H9 (cell line): Measurements from ENCODE around the gene SIX5. TPM values are rescaled to one million over a fixed set of nuclear protein-coding genes. Genes with fewer than 3 reads are reported as not detected.

ENCODE experiments used
- DNase-seq: peaks from one replicate; pipeline ENCODE4 v3.0.0-alpha.2; 2017
- H2AFZ ChIP-seq: one replicate; pipeline ENCODE4 v1.6.1; 2013; ENCODE audit warnings: mild to moderate bottlenecking, low read length, control low read depth, moderate library complexity
- H2AK5ac ChIP-seq: 2 replicates; pipeline ENCODE4 v1.6.1; 2013; ENCODE audit warnings: low read length, control low read depth, mixed read lengths; ENCODE audit not compliant: insufficient read length
- H2BK120ac ChIP-seq: one replicate; pipeline ENCODE4 v1.6.1; 2013; ENCODE audit warnings: low read depth, mild to moderate bottlenecking, low read length, control low read depth, inconsistent platforms; ENCODE audit not compliant: poor library complexity, severe bottlenecking
- H2BK12ac ChIP-seq: 2 replicates; pipeline ENCODE4 v1.6.1; 2013; ENCODE audit warnings: low read length, control low read depth, mixed read lengths, low read depth; ENCODE audit not compliant: insufficient read length
- H2BK15ac ChIP-seq: 2 replicates; pipeline ENCODE4 v1.6.1; 2013; ENCODE audit warnings: low read depth, low read length, control low read depth
- H2BK20ac ChIP-seq: one replicate; pipeline ENCODE4 v1.6.1; 2013; ENCODE audit warnings: low read depth, mild to moderate bottlenecking, low read length, control low read depth, inconsistent platforms; ENCODE audit not compliant: poor library complexity, severe bottlenecking
- H2BK5ac ChIP-seq: 2 replicates; pipeline ENCODE4 v1.6.1; 2013; ENCODE audit warnings: low read length, control low read depth, mixed read lengths; ENCODE audit not compliant: insufficient read length
- H3K14ac ChIP-seq: 2 replicates; pipeline ENCODE4 v1.6.1; 2013; ENCODE audit warnings: low read length, control low read depth; ENCODE audit not compliant: insufficient read depth
- H3K18ac ChIP-seq: 2 replicates; pipeline ENCODE4 v1.6.1; 2013; ENCODE audit warnings: low read depth, mild to moderate bottlenecking, mixed read lengths, low read length, control low read depth; ENCODE audit not compliant: insufficient read length
- H3K23ac ChIP-seq: 2 replicates; pipeline ENCODE4 v1.6.1; 2013; ENCODE audit warnings: low read length, control low read depth, mixed read lengths, low read depth; ENCODE audit not compliant: insufficient read length
- H3K23me2 ChIP-seq: 2 replicates; pipeline ENCODE4 v1.6.1; 2013; ENCODE audit warnings: low read depth, mild to moderate bottlenecking, mixed read lengths, low read length, control low read depth; ENCODE audit not compliant: insufficient read length, poor library complexity, severe bottlenecking
- H3K27ac ChIP-seq: 2 replicates; pipeline ENCODE4 v1.5.1; 2013; ENCODE audit warnings: low read length, control low read depth, mixed read lengths, low read depth; ENCODE audit not compliant: insufficient read length
- H3K27me3 ChIP-seq: 2 replicates; pipeline ENCODE4 v1.6.1; 2013; ENCODE audit warnings: low read length, control low read depth, inconsistent platforms; ENCODE audit not compliant: insufficient read depth
- H3K4ac ChIP-seq: 2 replicates; pipeline ENCODE4 v1.6.1; 2013; ENCODE audit warnings: low read depth, mild to moderate bottlenecking, control low read depth, inconsistent platforms, low read length, moderate library complexity
- H3K4me1 ChIP-seq: 2 replicates; pipeline ENCODE4 v1.6.1; 2013; ENCODE audit warnings: low read length, control low read depth, inconsistent platforms; ENCODE audit not compliant: insufficient read depth
- H3K4me2 ChIP-seq: 2 replicates; pipeline ENCODE4 v1.6.1; 2013; ENCODE audit warnings: low read length, control low read depth, mixed read lengths; ENCODE audit not compliant: insufficient read length, insufficient read depth
- H3K56ac ChIP-seq: 2 replicates; pipeline ENCODE4 v1.6.1; 2013; ENCODE audit warnings: low read depth, mild to moderate bottlenecking, mixed read lengths, low read length, control low read depth; ENCODE audit not compliant: insufficient read length
- H3K79me1 ChIP-seq: 2 replicates; pipeline ENCODE4 v1.6.1; 2013; ENCODE audit warnings: low read depth, mild to moderate bottlenecking, moderate library complexity, low read length, control low read depth, inconsistent platforms; ENCODE audit not compliant: insufficient read depth, poor library complexity, severe bottlenecking
- H3K79me2 ChIP-seq: 2 replicates; pipeline ENCODE4 v1.6.1; 2013; ENCODE audit warnings: low read length, control low read depth, inconsistent platforms; ENCODE audit not compliant: insufficient read depth
- H3K9ac ChIP-seq: 2 replicates; pipeline ENCODE4 v1.6.1; 2013; ENCODE audit warnings: low read length, control low read depth, mixed read lengths; ENCODE audit not compliant: insufficient read length; ENCODE audit errors: extremely low read depth
- H3K9me3 ChIP-seq: one replicate; pipeline ENCODE4 v1.6.1; 2013; ENCODE audit warnings: low read depth, low read length, inconsistent platforms; ENCODE audit not compliant: control insufficient read depth
- H3T11ph ChIP-seq: one replicate; pipeline ENCODE4 v1.6.1; 2013; ENCODE audit warnings: mild to moderate bottlenecking, low read length, control low read depth, inconsistent platforms
- H4K20me1 ChIP-seq: one replicate; pipeline ENCODE4 v1.6.1; 2013; ENCODE audit not compliant: control insufficient read depth, insufficient read length, insufficient read depth
- H4K5ac ChIP-seq: 2 replicates; pipeline ENCODE4 v1.6.1; 2013; ENCODE audit warnings: low read depth, mild to moderate bottlenecking, mixed read lengths, low read length, control low read depth; ENCODE audit not compliant: insufficient read length
- H4K8ac ChIP-seq: replicated peaks from 2 replicates; pipeline ENCODE4 v1.6.1; 2013; ENCODE audit warnings: low read length, control low read depth, mixed read lengths, low read depth; ENCODE audit not compliant: insufficient read length
- H4K91ac ChIP-seq: 2 replicates; pipeline ENCODE4 v1.6.1; 2013; ENCODE audit warnings: low read depth, mild to moderate bottlenecking, moderate library complexity, mixed read lengths, low read length, control low read depth; ENCODE audit not compliant: insufficient read length
- H3K27ac Mint-ChIP-seq, 3 experiments: 2 replicates in 2 of 3; 3 replicates in 1 of 3; pipeline ENCODE4 v1.8.0; 2020 to 2021; ENCODE audit warnings: mixed read lengths in 3 of 3, mild to moderate bottlenecking in 1 of 3, moderate library complexity in 1 of 3
- H3K27me3 Mint-ChIP-seq: 2 replicates; pipeline ENCODE4 v1.8.0; 2021; ENCODE audit warnings: low read depth, mild to moderate bottlenecking, moderate library complexity, mixed read lengths
- H3K36me3 Mint-ChIP-seq, 3 experiments: 2 replicates in 2 of 3; 3 replicates in 1 of 3; pipeline ENCODE4 v1.8.0; 2020 to 2021; ENCODE audit warnings: low read depth in 3 of 3, mixed read lengths in 3 of 3; ENCODE audit not compliant: insufficient read depth in 1 of 3
- H3K4me1 Mint-ChIP-seq, 2 experiments: 2 replicates each; pipeline ENCODE4 v1.8.0; 2020; ENCODE audit warnings: mixed read lengths in 2 of 2
- H3K4me3 Mint-ChIP-seq, 2 experiments: 2 replicates in 1 of 2; 3 replicates in 1 of 2; pipeline ENCODE4 v1.8.0; 2020 to 2021; ENCODE audit warnings: mild to moderate bottlenecking in 2 of 2, mixed read lengths in 2 of 2, moderate library complexity in 1 of 2
- H3K9me3 Mint-ChIP-seq, 2 experiments: 2 replicates in 1 of 2; 3 replicates in 1 of 2; pipeline ENCODE4 v1.8.0; 2020; ENCODE audit warnings: mild to moderate bottlenecking in 2 of 2, mixed read lengths in 2 of 2, moderate library complexity in 1 of 2
- WGBS: extraction: QIAGEN DNeasy Blood & Tissue Kit; methylation state at CpG from one replicate; pipeline ENCODE4 v1.1.7; 2013; ENCODE audit warnings: missing lambda C conversion rate, low lambda C conversion rate, mixed read lengths; ENCODE audit not compliant: insufficient read length; ENCODE audit errors: extremely low coverage; 5-methylcytosine and 5-hydroxymethylcytosine counted together
- total RNA-seq: library from RNA; stranded (reverse); gene quantifications from 2 replicates; pipeline ENCODE4 v1.2.1, GENCODE V29; 2021
- TF ChIP-seq, protein P1 (sequence below): fragments of 200-600 bp; sonication (generic); conservative IDR thresholded peaks from 3 replicates; pipeline ENCODE4 v1.8.0; 2021; ENCODE audit warnings: antibody characterized with exemption, mild to moderate bottlenecking

The SIX5 gene
- total RNA-seq, 1 experiment from 2014 or later: 41.7 TPM

GRCh38 chr19:45791744-45792469, 22.9 kb upstream of the SIX5 start:
- no peak for DNase-seq
- Histone ChIP-seq H2BK5ac (no peak overlapping the region), H4K91ac (no peak overlapping the region), H2BK12ac (no peak overlapping the region), H3K27ac (no peak overlapping the region), H3K9ac (peak overlapping the region; percentile 74), H2BK15ac (no peak overlapping the region), H2BK120ac (no peak overlapping the region), H4K5ac (no peak overlapping the region), H3K9me3 (no peaks in the 10 kb centered on the region), H3K14ac (peak overlapping the region; percentile 84), H4K20me1 (no peaks in the 10 kb centered on the region), H3K79me1 (peaks cover 8% of the 10 kb centered on the region), H2BK20ac (no peak overlapping the region), H3K4ac (no peak overlapping the region), H4K8ac (no peak overlapping the region), H2AK5ac (no peak overlapping the region), H3T11ph (no peak overlapping the region), H3K4me2 (peak overlapping the region; percentile 96), H3K27me3 (no peaks in the 10 kb centered on the region), H3K23me2 (peaks cover 7% of the 10 kb centered on the region), H3K18ac (no peak overlapping the region), H3K4me1 (0 out of 2 replicates have a peak, but pooled peaks cover 3% of the 10 kb centered on the region), H3K23ac (no peak overlapping the region), H3K79me2 (0 out of 2 replicates have a peak, but pooled peaks cover 3% of the 10 kb centered on the region), H3K56ac (no peak overlapping the region), H2AFZ (no peak overlapping the region)
- peak overlapping the region; percentile 95 to 98 for H3K4me3 Mint-ChIP-seq
- H3K9me3 Mint-ChIP-seq: peaks cover 0 to 2% of the 10 kb centered on the region in 2 experiments; a peak in 1 of 5 replicates
- H3K27me3 Mint-ChIP-seq: peaks cover 20% of the 10 kb centered on the region
- no CpG with 5 or more reads among the region's 31 CpGs for WGBS
- peaks cover 22 to 40% (median 39%) of the 10 kb centered on the region in 3 experiments for H3K36me3 Mint-ChIP-seq
- peaks cover 20 to 25% of the 10 kb centered on the region in 2 experiments for H3K4me1 Mint-ChIP-seq
- peak overlapping the region; percentile 19 to 95 (median 89); a peak in 6 of 7 replicates for H3K27ac Mint-ChIP-seq
- TF ChIP-seq, protein P1, sequence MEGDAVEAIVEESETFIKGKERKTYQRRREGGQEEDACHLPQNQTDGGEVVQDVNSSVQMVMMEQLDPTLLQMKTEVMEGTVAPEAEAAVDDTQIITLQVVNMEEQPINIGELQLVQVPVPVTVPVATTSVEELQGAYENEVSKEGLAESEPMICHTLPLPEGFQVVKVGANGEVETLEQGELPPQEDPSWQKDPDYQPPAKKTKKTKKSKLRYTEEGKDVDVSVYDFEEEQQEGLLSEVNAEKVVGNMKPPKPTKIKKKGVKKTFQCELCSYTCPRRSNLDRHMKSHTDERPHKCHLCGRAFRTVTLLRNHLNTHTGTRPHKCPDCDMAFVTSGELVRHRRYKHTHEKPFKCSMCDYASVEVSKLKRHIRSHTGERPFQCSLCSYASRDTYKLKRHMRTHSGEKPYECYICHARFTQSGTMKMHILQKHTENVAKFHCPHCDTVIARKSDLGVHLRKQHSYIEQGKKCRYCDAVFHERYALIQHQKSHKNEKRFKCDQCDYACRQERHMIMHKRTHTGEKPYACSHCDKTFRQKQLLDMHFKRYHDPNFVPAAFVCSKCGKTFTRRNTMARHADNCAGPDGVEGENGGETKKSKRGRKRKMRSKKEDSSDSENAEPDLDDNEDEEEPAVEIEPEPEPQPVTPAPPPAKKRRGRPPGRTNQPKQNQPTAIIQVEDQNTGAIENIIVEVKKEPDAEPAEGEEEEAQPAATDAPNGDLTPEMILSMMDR: no peak
